GM21786 (cell line): Measurements from ENCODE around the gene TTC21A.
"Not testable (repeated sequence)": the region's sequence is repeated elsewhere in the genome, so short reads cannot be mapped to it uniquely, and the experiment has no call there.

Source experiments
- ATAC-seq: cut with Tn5 transposase; IDR thresholded peaks from one replicate; pipeline ENCODE4 v1.9.1; 2021; ENCODE audit not compliant: unreplicated experiment

Gene TTC21A

DNA sequence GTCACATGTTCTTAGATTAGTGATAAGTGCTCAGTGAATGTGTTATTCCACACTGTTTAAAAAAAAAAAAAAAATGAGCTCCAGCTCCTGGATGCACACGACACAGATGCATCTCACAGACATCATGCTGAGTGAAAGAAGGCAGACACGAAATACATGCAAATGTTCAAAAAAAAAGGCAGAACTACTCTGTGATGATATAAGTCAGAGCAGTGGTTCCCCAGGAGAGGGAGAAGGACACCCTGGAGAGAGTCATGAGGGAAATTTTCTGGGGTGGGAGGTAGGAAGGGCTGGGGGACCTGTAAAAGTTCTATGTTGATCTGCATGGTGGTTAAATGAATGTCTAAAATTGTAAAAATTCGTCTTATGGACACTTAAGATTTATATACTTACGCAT is 41.6 kb downstream of the TTC21A start:
- ATAC-seq, result no peak

DNA sequence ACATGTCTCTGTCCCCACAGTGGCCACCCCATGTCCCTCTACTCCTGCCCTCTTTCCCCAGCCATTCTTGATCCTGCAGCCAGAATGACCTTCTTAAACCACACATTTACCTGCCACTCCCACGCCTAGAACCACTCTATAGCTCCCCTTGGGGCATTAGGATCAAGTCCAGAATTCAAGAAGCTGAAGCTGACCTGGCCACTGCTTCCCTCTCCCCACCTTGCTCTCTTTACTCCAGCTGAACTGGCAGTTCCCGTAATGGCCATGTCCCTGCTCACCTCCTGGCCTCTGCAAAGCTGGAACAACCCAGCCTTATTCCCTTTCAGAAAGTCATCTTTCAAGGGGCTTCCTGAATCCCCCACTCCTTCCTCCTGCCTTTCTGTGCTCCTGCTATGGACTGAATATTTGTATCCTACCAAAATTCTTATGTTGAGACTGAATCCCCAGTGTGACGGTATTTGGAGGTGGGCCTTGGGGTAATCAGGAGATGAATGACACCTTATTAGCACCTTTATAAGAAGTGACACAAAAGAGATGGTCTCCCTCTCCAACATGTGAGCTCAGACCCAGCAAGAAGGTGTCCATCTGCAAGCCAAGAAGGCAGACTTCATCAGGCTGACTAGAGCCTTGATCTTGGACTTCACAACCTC is 42.1 kb downstream of the TTC21A start:
- no peak for ATAC-seq

- ATAC-seq, result no peak
These were observed 42.8 kb downstream of the TTC21A start for GRCh38 chr3:39150148-39150802.

DNA sequence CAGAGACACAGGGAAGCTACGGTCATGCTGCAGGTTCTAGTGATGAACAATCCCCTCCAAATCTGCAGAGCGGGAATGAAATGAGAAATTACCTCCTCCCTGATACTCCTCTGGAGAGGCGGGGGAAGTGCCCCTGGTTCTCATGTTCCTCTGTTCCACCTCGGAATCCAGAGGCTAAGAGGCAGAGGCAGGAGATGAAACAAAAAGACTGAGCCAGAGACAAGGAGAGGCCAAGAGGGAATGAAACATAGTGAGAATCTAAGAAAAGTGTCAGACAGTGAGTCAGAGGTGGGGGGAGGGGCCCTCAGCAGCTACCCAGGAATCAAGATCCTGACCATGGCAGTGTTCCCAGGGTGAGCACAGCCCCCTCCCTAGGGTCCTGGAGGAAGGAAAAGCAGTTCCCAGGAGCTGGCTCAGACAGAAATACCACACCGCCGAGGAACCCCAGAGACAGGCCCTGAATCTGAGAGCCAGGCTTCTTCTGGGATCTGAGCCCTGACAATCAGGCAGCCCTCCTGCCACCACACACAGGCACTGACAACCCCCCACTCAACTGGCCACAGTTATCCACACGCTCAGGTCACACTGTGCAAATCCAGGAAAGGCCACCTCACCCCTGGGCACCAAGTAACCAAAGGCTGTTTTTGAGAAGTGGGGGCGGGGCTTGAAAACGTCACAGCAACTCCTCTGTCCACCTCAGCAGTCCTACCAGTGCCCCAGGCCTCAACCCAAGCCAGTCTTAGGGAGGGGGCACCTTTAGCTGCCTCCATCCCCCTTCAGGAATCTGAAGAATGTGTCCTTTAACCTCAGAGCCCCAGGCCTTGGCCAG is 43.5 kb downstream of the TTC21A start:
- ATAC-seq, result no peak

DNA sequence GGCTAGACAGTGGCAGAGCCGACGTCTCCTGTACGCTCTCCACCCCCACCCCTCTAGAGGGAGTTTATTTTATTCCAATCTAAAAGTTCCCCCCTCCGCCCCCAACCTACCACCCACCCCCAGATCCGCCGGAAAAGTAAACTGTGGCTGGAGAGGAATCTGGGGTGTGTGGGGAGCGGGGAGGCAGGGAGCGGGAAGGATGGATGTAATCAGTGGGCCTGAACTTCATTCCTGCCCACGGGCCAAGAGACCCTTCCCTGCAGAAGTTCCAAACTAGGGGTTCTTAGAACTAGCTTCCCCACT is 46.4 kb downstream of the TTC21A start:
- ATAC-seq, result no peak

DNA sequence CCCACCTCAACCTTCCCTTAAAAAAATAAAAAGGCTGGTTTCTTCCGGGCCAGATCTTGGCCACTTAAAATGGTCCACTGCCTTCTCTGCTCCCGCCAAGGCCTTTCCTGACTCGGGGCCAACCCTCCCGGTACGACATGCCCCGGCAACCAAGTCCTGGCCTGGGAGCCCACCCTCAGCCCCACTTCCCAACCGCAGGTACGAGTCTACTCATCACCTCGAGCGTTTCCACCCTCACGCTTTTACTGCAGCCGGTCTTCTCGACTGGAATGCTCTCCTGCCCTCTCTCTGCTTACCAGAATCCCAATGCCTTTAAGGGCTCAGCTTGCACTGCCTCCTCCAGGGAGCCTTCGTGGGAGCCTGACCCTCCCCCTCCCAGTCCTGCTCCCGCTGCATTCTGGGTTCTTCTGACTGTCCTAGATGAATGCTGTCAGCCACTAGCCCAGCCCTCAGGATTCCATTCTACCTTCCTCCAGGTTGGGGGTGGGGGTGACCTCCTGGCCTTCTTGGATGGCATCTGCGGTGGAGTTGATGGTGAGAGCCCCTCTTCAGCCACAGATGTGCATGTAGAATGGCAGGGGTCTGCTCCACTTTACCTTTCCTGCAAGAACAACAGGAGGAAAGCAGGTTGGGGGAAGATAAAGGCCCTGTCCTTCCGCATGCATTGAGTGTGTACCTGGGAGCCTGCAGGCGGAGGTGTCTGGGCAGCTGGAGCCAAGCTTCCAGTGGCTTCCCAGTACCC is 47.0 kb downstream of the TTC21A start:
- no peak for ATAC-seq

GRCh38 chr3:39156421-39156820 is 48.9 kb downstream of the TTC21A start:
- no peak for ATAC-seq

GRCh38 chr3:39157359-39157758 is 49.9 kb downstream of the TTC21A start:
- ATAC-seq, result no peak

DNA sequence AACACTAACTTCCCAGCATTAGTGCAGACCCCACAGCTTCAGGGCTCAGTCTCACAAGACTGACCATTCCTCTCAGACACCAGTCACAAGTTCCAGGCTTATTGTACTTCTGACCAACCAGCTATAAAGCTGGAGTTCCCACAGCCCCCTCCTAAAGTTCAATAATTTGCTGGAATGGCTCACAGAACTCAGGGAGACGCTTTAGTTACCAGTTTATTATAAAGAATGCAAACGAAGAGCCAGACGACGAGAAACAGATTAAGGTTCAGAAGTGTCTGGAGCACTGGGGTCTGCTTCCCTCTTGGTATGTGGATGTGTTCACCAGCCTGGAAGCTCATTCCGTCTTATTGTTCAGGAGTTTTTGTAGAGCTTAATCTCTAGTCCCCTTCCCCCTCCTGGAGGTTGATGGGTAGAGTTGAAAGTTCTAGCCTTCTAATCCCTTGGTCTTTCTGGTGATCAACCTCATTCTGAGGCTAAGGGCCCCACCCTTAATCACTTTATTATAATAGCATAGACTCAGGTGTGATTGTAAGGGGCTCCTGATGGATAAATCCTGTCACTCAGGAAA is 50.8 kb downstream of the TTC21A start:
- no peak for ATAC-seq

DNA sequence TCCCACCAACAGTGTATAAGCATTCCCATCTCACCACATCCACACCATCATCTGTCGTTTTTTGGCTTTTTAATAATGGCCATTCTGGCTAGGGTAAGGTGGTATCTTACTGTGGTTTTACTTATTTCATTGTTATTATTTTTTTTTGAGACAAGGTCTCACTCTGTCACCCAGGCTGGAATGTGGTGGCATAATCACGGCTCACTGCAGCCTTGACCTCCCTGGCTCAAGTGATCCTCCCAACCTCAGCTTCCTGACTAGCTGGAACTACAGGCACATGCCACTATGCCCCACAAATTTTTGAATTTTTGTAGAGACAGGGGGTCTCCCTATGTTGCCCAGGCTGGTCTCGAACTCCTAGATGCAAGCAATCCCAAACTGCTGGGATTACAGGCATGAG is 56.9 kb downstream of the TTC21A start:
- no peak for ATAC-seq

DNA sequence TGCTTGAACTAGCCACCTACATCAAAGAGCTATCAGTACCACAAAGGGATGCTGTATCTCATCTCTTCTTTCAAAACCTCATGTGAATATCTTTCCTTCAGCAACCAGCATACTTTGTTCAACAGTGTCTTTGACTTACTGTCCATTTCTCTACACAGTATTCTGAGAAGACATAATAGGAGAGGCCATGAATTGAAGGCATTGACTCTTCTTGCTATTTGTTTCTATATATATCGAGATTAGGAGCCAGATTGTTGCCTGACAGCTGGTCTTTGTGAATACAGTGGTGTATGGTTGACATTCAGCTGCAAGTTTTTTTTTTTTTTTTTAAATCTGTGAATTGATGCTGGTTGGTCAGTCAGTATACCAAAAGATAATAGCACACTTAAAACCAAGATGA is 58.0 kb downstream of the TTC21A start:
- no peak for ATAC-seq

DNA sequence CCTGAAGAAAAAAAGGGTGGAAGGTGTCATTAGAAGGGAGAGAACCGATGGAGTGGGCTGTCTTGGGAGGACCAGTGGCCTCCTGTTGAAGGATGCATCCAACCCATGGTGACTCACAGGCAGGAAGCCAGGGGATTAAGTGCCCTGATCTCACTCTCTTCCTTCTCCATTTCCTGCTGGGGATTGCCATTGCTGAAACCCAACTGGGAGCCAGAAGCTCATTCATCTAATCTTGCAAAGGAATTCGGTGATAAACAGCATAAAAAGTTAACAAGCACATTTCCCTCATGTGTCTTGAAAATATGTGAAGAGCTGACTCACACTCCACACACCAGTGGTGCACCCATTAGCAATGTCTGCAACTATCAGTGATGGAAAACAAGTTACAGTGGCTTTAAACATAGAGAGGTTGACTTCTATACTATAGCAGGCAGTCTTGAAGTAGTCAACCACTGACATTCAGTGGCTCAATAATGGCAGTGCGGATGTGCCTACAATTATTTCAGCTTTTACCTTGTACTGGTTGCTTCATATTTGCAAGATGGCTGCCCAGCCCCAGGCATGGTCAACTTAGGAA is 58.7 kb downstream of the TTC21A start:
- no peak for ATAC-seq

- no peak for ATAC-seq
These were observed 59.6 kb downstream of the TTC21A start for GRCh38 chr3:39166932-39167532.

GRCh38 chr3:39168156-39168780 is 60.8 kb downstream of the TTC21A start:
- no peak for ATAC-seq

GRCh38 chr3:39169712-39170111 is 62.2 kb downstream of the TTC21A start:
- no peak for ATAC-seq

- no peak for ATAC-seq
These were observed 63.0 kb downstream of the TTC21A start for GRCh38 chr3:39170461-39170860.

DNA sequence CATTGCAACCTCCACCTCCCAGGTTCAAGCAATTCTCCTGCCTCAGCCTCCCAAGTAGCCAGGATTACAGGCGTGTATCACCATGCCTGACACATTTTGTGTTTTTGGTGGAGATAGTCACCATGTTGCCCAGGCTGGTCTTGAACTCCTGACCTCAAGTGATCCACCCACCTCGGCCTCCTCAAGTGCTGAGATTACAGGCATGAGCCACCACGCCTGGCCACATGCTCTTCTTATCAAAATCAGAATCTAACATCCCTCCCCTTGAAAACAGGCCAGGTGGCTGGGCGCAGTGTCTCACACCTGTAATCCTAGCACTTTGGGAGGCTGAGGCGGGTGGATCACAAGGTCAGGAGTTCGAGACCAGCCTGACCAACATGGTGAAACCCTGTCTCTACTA is 63.4 kb downstream of the TTC21A start:
- ATAC-seq, result not testable (repeated sequence)

GRCh38 chr3:39171860-39172259 is 64.4 kb downstream of the TTC21A start:
- no peak for ATAC-seq

DNA sequence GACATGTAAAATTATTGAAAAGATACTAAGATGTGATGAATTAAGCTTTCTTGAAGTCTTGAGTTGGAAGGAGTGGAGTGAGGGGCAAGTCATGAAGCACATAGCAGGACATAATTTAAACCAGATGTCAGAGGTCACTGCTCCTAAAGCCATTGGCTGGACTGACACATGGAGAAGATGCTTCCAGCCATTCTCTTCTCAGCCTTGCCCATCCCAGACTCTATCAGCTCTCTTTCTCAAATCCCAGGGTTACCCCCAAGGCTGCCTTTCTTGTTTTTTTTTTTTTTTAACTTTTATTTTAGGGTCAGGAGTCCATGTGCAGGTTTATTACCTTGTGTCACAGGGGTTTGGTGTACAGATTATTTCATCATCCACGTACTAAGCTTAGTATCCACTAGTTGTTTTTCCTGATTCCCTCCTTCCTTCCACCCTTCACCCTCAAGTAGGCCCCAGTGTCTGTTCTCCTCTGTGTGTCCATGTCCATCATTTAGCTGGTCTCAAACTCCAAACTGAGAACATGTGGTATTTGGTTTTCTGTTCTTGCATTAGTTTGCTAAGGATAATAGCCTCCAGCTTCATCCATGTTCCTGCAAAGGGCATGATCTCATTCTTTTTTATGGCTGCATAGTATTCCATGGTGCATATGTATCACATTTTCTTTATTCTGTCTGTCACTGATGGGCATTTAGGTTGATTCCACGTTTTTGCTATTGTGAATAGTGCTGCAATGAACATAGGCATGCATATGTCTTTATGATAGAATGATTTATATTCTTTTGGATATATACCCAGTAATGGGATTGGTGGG is 66.0 kb downstream of the TTC21A start:
- ATAC-seq, result no peak
